Stimulated activated naive B cell treated with anti-CD40 and anti-IgM and Interleukin-4, amounts not matched to agents 10 μg/mL and 1 μg/mL and 100 μg/mL, for 72 hours (primary cell): ENCODE results near the gene MAP3K5.

Experiments
- ATAC-seq, 2 donors: fragments of 150-1000 bp; cut with Tn5 transposase; replicated peaks; 2 replicates each; pipeline ENCODE4 v1.10.0; 2021; ENCODE audit warnings: moderate library complexity in 1 of 2
- DNase-seq: peaks from one replicate; pipeline ENCODE4 v3.0.0; 2021
- H3K27ac Mint-ChIP-seq: one replicate; pipeline ENCODE4 v1.8.0; 2022; ENCODE audit warnings: mild to moderate bottlenecking, mixed read lengths
- H3K27me3 Mint-ChIP-seq, 2 donors: one replicate each; pipeline ENCODE4 v1.8.0; 2022; ENCODE audit warnings: mixed read lengths in 2 of 2
- H3K36me3 Mint-ChIP-seq, 2 donors: one replicate each; pipeline ENCODE4 v1.8.0; 2022; ENCODE audit warnings: mixed read lengths in 2 of 2, mild to moderate bottlenecking in 1 of 2
- H3K4me1 Mint-ChIP-seq, 2 donors: one replicate each; pipeline ENCODE4 v1.8.0; 2022; ENCODE audit warnings: mixed read lengths in 2 of 2, mild to moderate bottlenecking in 1 of 2
- H3K4me3 Mint-ChIP-seq, 2 donors: one replicate each; pipeline ENCODE4 v1.8.0; 2022; ENCODE audit warnings: mild to moderate bottlenecking in 2 of 2, mixed read lengths in 2 of 2, moderate library complexity in 1 of 2
- H3K9me3 Mint-ChIP-seq, 2 donors: one replicate each; pipeline ENCODE4 v1.8.0; 2022; ENCODE audit warnings: mixed read lengths in 2 of 2, mild to moderate bottlenecking in 1 of 2

Gene MAP3K5

DNA sequence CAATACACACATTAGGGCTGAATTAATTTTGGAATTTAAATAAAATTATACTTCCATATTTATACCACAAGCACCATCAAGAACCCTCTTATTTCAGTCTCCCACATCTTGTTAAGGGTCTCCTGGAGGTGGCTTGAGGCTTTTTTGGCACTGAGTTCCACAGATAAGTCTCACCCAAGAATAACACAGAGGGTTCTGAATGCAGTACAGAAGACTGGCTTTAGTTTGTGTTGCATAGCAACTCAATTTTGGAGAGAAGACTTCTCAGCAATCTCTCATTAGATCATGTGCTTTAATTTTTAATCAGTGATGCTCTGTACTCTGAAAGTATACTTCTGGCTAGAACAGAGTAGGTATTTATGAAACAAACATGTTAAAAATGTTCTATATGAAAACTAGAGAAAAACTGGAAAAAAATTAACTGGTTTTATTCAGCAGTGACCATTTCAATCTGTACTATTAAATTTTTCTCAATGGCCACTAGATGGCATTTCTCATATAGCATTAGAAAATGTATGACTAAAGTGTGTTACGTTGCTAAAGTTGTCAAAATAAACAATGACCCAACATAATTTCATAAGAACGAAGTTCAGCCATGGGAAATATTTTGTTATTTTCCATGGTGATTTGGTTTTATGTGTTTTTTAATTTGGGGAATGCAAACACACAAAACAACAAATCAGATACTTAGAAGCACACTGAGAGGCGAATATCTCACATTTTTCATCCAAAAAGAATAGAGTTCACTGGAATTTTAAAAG is 209.4 kb downstream of the MAP3K5 start:
- Mint-ChIP-seq H3K4me1 (peaks cover 5 to 6% of the 10 kb centered on the region in 2 donors), H3K9me3 (no peaks in the 10 kb centered on the region), H3K27ac (no peak overlapping the region), H3K4me3 (no peak overlapping the region), H3K27me3 (no peaks in the 10 kb centered on the region), H3K36me3 (peaks cover 30 to 55% of the 10 kb centered on the region in 2 donors)
- DNase-seq, result no peak
- ATAC-seq, result peak; percentile 41 to 52

DNA sequence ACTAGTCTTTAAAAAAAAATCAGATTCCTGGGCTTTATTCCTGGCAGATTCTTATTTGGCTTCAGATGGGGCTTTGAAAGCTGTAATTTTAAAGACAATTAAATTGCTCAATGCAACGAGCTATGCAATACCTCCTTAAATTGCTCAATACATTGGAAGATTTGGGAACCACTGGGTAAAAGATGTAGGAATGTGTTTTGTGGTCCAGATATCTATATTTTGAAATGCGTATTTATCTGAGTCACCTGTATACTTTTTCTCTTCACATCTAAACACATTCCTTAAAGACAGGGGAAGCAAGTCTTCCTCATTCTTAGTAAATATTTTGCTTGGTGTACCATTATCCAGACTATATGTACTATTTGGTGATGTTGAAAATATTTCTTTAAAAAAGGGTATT is 212.5 kb downstream of the MAP3K5 start:
- DNase-seq, result no peak
- Mint-ChIP-seq H3K27me3 (no peaks in the 10 kb centered on the region), H3K27ac (no peak overlapping the region), H3K4me3 (no peak overlapping the region), H3K36me3 (peaks cover 36 to 63% of the 10 kb centered on the region in 2 donors), H3K4me1 (no peaks in the 10 kb centered on the region), H3K9me3 (no peaks in the 10 kb centered on the region)
- ATAC-seq, result no peak

DNA sequence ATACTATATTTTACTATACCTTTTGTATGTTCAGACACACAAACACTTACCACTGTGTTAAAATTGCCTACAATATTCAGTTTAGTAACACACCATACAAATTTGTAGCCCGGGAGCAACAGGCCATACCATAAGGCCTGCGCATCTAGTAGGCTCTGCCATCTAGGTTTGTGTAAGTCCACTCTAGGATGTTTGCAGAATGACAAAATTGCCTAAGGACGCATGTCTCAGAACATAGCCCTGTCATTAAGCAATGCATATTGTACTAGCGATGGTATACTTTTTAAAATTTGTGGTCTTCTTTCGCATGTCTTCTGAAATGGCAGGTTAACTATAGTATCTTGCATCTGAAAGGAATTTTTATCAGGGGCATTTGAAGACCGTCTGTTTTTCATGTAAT is 215.5 kb downstream of the MAP3K5 start:
- no peak overlapping the region for H3K27ac Mint-ChIP-seq
- no peak overlapping the region for H3K4me3 Mint-ChIP-seq
- peaks cover 35 to 59% of the 10 kb centered on the region in 2 donors for H3K36me3 Mint-ChIP-seq
- H3K27me3 Mint-ChIP-seq, result no peaks in the 10 kb centered on the region
- no peak for ATAC-seq
- peaks cover 2 to 3% of the 10 kb centered on the region in 2 donors for H3K9me3 Mint-ChIP-seq
- no peaks in the 10 kb centered on the region for H3K4me1 Mint-ChIP-seq
- no peak for DNase-seq

DNA sequence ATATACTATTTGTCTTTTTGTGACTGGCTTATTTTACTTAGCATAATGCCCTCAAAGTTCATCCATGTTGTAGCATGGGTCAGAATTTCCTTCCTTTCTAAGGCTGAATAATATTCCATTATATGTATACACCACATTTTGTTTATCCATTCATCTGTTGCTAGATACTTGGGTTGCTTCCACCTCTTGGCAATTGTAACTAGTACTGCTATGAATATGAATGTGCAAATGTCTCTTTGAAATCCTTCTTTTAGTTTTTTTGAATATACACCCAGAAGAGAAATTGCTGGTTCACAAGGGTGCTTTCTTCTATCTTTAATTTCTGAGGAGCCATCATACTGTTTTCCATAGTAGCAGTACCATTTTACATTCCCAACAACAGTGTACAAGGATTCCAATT is 220.8 kb downstream of the MAP3K5 start:
- Mint-ChIP-seq H3K27ac (no peak overlapping the region), H3K36me3 (peaks cover 41 to 65% of the 10 kb centered on the region in 2 donors), H3K4me1 (peaks cover 0 to 9% of the 10 kb centered on the region in 2 donors), H3K4me3 (no peak overlapping the region), H3K27me3 (no peaks in the 10 kb centered on the region), H3K9me3 (peaks cover 13 to 15% of the 10 kb centered on the region in 2 donors)
- DNase-seq, result no peak
- ATAC-seq, result no peak

DNA sequence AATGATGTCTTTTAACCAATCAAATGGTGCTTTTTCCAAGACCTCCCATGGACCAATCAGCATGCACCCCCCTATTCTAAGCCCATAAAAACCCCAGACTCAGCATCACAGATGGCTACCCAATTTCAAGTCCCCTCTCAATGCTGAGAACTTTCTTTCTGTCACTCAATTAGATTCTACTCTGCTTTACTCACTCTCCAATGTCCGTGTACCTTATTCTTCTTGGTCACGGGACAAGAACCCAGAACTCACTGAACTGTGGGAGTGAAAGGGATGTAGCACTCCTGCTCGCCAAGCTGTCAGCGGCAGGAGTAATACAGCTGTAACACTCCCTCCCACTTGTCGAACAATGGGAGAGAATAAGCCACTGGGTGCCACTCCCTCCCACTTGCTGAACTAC is 221.2 kb downstream of the MAP3K5 start:
- Mint-ChIP-seq H3K4me1 (peaks cover under 1 to 11% of the 10 kb centered on the region in 2 donors), H3K27ac (no peak overlapping the region), H3K27me3 (no peaks in the 10 kb centered on the region), H3K36me3 (peaks cover 43 to 63% of the 10 kb centered on the region in 2 donors), H3K9me3 (peaks cover 13 to 15% of the 10 kb centered on the region in 2 donors), H3K4me3 (no peak overlapping the region)
- DNase-seq (no peak), ATAC-seq (no peak)

DNA sequence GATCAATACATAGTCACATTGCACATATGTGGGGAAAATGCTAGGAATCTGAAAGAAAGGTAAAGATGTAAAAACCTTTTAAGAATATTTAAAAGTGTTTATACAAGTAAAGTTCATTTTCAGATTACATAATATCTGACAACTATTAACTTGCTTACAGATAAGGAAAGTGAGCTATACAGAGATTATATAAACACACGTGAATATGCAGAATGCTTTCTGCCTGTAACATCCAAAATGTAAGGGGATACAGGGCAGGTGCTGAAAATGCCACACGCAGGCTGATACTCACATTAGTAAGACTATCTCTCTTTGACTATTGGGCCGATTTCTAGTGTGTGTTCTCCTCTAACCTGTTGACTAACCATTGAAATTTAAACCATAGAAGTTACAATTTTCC is 224.1 kb downstream of the MAP3K5 start:
- no peak for DNase-seq

DNA sequence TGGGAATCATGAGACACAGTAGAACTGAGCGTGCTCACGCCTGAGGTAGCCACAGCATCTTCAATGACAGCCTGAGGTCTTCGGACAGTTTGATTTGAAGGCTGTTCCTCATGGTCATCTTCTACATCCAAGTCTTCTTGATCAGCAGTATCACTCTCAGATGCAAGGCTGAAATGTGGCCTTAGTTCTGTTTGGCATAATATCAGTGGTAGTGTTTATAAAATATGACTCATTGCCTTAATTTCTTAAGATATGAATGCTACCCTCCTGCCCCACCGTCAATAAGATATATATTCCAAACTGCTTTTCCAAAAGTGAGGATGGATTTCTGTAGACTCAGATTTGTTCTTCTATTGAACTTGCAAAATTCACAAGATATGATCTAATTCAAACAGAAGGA is 224.6 kb downstream of the MAP3K5 start:
- peaks cover 32 to 51% of the 10 kb centered on the region in 2 donors for H3K36me3 Mint-ChIP-seq
- peaks cover 13 to 15% of the 10 kb centered on the region in 2 donors for H3K9me3 Mint-ChIP-seq
- no peak overlapping the region for H3K4me3 Mint-ChIP-seq
- no peaks in the 10 kb centered on the region for H3K27me3 Mint-ChIP-seq
- no peak for DNase-seq
- no peak overlapping the region for H3K27ac Mint-ChIP-seq
- no peak for ATAC-seq
- H3K4me1 Mint-ChIP-seq, result peaks cover 6 to 17% of the 10 kb centered on the region in 2 donors

More for the DNA sequence above, 224.1 kb downstream of the MAP3K5 start:
- H3K4me1 Mint-ChIP-seq, result peaks cover 6 to 17% of the 10 kb centered on the region in 2 donors
- H3K4me3 Mint-ChIP-seq, result no peak overlapping the region
- H3K9me3 Mint-ChIP-seq, result peaks cover 13 to 15% of the 10 kb centered on the region in 2 donors
- peaks cover 35 to 56% of the 10 kb centered on the region in 2 donors for H3K36me3 Mint-ChIP-seq
- no peak for ATAC-seq
- H3K27me3 Mint-ChIP-seq, result no peaks in the 10 kb centered on the region
- no peak overlapping the region for H3K27ac Mint-ChIP-seq

DNA sequence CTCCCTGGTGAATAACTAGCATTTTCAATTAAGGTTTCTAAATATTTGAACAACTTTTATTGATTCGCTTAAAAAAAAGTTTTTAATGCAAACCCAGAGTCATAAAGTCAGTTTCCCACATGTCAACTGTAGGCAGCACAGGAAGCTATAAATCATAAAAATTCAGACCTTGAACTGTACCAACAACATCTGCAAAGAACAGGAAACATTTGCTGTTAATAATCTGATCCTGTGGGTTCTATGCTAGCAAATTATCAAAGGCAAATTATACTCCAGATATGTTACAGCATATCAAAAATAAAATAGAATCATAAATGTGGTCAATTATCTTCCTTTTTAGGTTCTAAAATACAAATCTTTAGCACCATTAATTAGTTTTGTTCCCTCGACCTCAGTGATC is 225.4 kb downstream of the MAP3K5 start:
- Mint-ChIP-seq H3K9me3 (peaks cover 12 to 13% of the 10 kb centered on the region in 2 donors), H3K36me3 (peaks cover 31 to 48% of the 10 kb centered on the region in 2 donors), H3K27me3 (no peaks in the 10 kb centered on the region), H3K4me3 (no peak overlapping the region), H3K27ac (no peak overlapping the region), H3K4me1 (peaks cover 6 to 17% of the 10 kb centered on the region in 2 donors)
- DNase-seq, result no peak
- no peak for ATAC-seq

DNA sequence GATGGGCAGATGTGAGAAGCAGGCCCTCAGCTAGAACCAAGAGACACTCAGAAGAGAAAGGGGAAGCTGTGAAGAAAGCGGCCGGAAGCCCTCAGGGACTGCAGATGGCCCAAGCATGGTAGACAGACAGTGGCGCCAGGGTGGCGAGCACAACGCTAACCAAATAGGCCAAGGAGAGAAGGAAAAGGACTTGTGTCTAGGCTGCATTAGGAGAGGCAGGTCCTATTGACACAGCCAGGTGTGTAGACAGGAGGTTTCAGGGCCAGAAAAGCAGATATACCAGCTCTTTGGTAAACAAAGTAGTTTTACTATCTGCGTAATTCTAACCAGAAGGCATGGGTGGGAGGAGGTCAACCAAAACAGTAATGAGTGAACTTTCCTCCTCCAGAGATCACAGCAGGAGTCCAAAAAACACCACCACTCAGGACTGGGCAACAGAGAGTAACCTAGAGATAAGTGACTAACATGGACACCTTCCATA is 226.2 kb downstream of the MAP3K5 start:
- ATAC-seq (peak; percentile 89 to 91), DNase-seq (no peak)
- Mint-ChIP-seq H3K4me3 (peak overlapping the region; percentile 9 to 49), H3K27ac (peak overlapping the region; percentile 26), H3K27me3 (no peaks in the 10 kb centered on the region), H3K36me3 (peaks cover 29 to 45% of the 10 kb centered on the region in 2 donors), H3K4me1 (peaks cover 6 to 17% of the 10 kb centered on the region in 2 donors), H3K9me3 (peaks cover 5 to 7% of the 10 kb centered on the region in 2 donors)

DNA sequence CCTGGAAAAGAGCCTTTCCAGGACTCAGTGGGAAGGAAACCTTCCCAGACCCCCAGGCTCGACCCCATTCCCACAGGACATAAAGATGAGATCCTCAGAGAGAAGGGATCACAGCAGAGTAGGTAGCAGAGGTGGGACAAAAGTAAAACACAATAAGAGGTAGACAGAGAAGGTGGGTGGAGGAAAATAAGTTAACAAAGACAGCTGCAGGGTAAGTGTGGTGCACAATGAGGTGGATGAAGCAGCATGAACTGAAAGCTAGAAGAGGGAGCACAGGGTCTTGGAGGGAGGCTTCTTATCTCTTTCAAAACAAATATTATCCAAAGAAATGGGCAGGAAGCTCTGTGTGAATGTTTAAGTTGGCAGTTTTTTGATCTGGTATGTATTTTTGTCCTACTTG is 228.1 kb downstream of the MAP3K5 start:
- DNase-seq, result no peak
- H3K4me3 Mint-ChIP-seq, result no peak overlapping the region
- no peaks in the 10 kb centered on the region for H3K27me3 Mint-ChIP-seq
- H3K4me1 Mint-ChIP-seq, result peaks cover 6 to 17% of the 10 kb centered on the region in 2 donors
- ATAC-seq, result no peak
- no peak overlapping the region for H3K27ac Mint-ChIP-seq
- peaks cover 24 to 35% of the 10 kb centered on the region in 2 donors for H3K36me3 Mint-ChIP-seq
- H3K9me3 Mint-ChIP-seq, result peaks cover 0 to 2% of the 10 kb centered on the region in 2 donors

DNA sequence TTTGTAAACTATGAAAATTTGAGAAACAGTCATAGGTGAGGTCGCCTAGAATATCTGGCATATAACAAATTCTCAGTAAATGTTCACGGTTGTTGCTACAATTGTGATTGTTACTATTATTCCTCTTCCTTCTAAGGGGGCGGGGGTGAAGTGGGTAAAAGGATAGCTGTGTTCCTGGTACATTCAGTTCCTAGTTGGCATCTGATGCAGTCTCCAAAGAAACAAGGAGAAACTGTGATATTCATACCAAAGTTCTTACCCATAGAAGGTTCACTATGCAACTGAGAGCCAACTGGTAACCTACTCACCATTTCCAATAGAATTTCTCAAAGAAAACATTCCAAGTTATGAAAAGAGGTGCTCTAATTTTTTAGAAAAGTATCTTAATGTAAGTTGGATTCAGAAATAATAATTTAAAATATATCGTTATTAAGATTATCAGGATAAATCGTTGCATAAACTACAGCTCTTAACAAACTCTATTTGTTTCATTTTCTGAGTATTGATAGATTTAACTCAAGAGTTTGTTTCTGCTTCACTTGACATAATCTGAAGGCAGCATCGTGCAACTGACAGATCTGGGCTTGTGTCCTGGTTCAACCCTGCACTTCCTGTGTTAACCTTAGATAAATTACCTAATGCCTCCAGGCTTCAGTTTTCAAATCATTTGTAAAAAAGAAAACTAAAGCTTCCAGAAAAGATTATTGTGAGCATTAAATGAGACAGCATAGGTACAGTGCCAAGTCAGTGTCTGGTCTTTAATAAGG is 228.7 kb downstream of the MAP3K5 start:
- H3K4me3 Mint-ChIP-seq, result no peak overlapping the region
- H3K9me3 Mint-ChIP-seq, result peaks cover 0 to 2% of the 10 kb centered on the region in 2 donors
- ATAC-seq, result no peak
- H3K27me3 Mint-ChIP-seq, result no peaks in the 10 kb centered on the region
- DNase-seq, result no peak
- peaks cover 6 to 17% of the 10 kb centered on the region in 2 donors for H3K4me1 Mint-ChIP-seq
- no peak overlapping the region for H3K27ac Mint-ChIP-seq
- H3K36me3 Mint-ChIP-seq, result peaks cover 26 to 39% of the 10 kb centered on the region in 2 donors

DNA sequence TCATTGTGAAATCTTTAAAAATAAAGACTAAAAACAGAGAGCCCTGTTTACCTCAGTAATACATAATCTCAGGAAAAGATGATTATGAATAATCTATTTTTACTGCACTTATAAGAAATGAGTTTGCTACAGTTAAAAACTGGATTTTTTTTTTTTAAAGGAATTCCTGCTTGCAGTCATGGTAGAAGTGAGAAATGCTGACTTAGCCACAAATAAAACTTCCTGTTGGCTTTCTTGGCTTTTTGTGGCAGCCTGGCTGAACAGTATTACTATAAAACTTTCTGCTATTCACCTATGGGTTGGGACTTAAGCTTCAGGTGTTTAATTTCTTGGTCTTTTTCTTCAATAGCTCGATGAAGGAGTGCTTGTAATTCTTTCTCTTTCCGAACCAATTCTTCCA is 230.1 kb downstream of the MAP3K5 start:
- H3K27me3 Mint-ChIP-seq, result no peaks in the 10 kb centered on the region
- no peak overlapping the region for H3K27ac Mint-ChIP-seq
- no peak overlapping the region for H3K4me3 Mint-ChIP-seq
- no peak for ATAC-seq
- peaks cover 0 to 2% of the 10 kb centered on the region in 2 donors for H3K9me3 Mint-ChIP-seq
- H3K4me1 Mint-ChIP-seq, result peaks cover 6 to 15% of the 10 kb centered on the region in 2 donors
- DNase-seq, result no peak
- peaks cover 32 to 44% of the 10 kb centered on the region in 2 donors for H3K36me3 Mint-ChIP-seq

DNA sequence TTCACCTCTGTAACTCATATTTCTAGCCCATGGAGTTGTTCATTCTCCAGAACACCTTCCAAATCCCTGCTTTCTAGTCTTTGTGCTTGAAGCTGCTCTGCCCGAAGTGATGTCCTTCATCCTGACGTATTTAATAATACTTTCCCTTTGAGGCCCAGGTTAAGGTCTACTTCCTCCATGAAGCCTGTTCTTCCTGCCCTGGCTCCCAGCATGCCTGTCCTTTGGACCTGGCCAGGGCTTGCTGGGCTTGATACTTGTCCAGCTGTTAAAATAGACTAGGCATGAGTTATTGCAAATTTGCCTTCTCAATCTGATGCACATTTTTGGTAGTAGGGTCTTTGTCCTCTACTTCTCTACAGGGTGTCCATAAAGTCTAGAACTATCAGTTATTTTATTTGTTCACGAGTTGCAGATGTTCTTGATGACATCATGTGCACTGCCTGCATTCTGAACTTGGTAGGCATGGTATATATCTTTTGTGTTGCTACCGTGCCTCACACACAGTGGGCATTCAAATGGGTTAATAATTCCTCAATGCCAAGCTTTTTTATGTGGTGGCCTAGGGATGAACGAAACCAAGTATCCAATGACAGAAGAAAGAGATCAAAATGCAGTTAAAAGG is 239.0 kb downstream of the MAP3K5 start:
- no peaks in the 10 kb centered on the region for H3K9me3 Mint-ChIP-seq
- no peak overlapping the region for H3K4me3 Mint-ChIP-seq
- ATAC-seq (no peak), DNase-seq (no peak)
- H3K36me3 Mint-ChIP-seq, result peaks cover 7 to 17% of the 10 kb centered on the region in 2 donors
- H3K27me3 Mint-ChIP-seq, result peaks cover 9 to 12% of the 10 kb centered on the region in 2 donors
- peaks cover 3 to 16% of the 10 kb centered on the region in 2 donors for H3K4me1 Mint-ChIP-seq
- H3K27ac Mint-ChIP-seq, result no peak overlapping the region

DNA sequence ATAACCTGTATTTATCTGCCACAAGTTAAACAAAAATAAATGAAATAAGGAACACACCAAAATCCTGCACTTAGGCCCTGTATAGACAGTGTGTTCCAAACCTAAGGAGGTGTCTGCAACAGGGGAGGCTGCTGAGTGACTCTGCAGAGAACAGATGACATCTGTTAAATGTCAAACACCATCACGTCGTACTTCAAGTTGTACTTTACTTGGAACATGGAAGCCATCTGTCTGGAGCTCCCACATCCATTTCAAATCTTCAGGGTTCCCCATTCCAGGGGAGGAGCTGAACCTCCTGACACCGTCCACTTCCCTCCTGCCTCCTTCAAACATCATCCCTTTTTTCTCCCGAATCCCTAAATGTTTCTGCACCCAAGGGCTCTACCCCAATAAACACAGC is 240.2 kb downstream of the MAP3K5 start:
- Mint-ChIP-seq H3K4me1 (peaks cover 3 to 16% of the 10 kb centered on the region in 2 donors), H3K27me3 (peaks cover 13 to 21% of the 10 kb centered on the region in 2 donors), H3K4me3 (no peak overlapping the region), H3K27ac (no peak overlapping the region), H3K36me3 (peaks cover 0 to 7% of the 10 kb centered on the region in 2 donors), H3K9me3 (no peaks in the 10 kb centered on the region)
- no peak for DNase-seq
- no peak for ATAC-seq
